Measurements from ENCODE around the gene MGAT4A.

The MGAT4A gene

GRCh38 chr2:98702127-98702802 lies 28.7 kb downstream of the MGAT4A start:
- DNase-seq (ENCODE audit: low spot score), result no peak
- no peak for TF ChIP-seq CTCF (conservative IDR thresholded peaks at IDR 0.05; ENCODE audit: low read depth)
- ChIA-PET CTCF (no interaction called here), POLR2A (ENCODE audit: low non-redundant PET) (no interaction called here)
- H3K27ac ChIP-seq, result no peak overlapping the region

GRCh38 chr2:98701230-98701629 lies 29.7 kb downstream of the MGAT4A start:
- no peak for DNase-seq (ENCODE audit: low spot score)
- no peak overlapping the region for H3K27ac ChIP-seq
- ChIA-PET POLR2A (ENCODE audit: low non-redundant PET) (no interaction called here), CTCF (interaction anchor here (0.7 kb wide), 3 partner anchors 14 to 185 kb away, joined by 3 to 4 read pairs (median 3); no protein-coding TSS in a partner anchor)
- TF ChIP-seq CTCF (conservative IDR thresholded peaks at IDR 0.05; ENCODE audit: low read depth), result no peak

- ChIA-PET POLR2A (ENCODE audit: low non-redundant PET) (no interaction called here), CTCF (no interaction called here)
- no peak for DNase-seq (ENCODE audit: low spot score)
- H3K27ac ChIP-seq, result no peak overlapping the region
- no peak for TF ChIP-seq CTCF (conservative IDR thresholded peaks at IDR 0.05; ENCODE audit: low read depth)
Measured at GRCh38 chr2:98698896-98699295, 32.0 kb downstream of the MGAT4A start.

- no peak overlapping the region for H3K27ac ChIP-seq
- ChIA-PET POLR2A (ENCODE audit: low non-redundant PET) (no interaction called here), CTCF (no interaction called here)
- no peak for DNase-seq (ENCODE audit: low spot score)
- no peak for TF ChIP-seq CTCF (conservative IDR thresholded peaks at IDR 0.05; ENCODE audit: low read depth)
Measured at GRCh38 chr2:98697651-98698337, 33.1 kb downstream of the MGAT4A start.

GRCh38 chr2:98696200-98696599 lies 34.7 kb downstream of the MGAT4A start:
- CTCF ChIA-PET, result no interaction called here

GRCh38 chr2:98695255-98695654 lies 35.7 kb downstream of the MGAT4A start:
- no peak for TF ChIP-seq CTCF (conservative IDR thresholded peaks at IDR 0.05; ENCODE audit: low read depth)
- ChIA-PET POLR2A (ENCODE audit: low non-redundant PET) (no interaction called here), CTCF (no interaction called here)
- DNase-seq (ENCODE audit: low spot score), result no peak
- no peak overlapping the region for H3K27ac ChIP-seq

More at GRCh38 chr2:98696200-98696599, 34.7 kb downstream of the MGAT4A start:
- TF ChIP-seq CTCF (conservative IDR thresholded peaks at IDR 0.05; ENCODE audit: low read depth), result no peak
- H3K27ac ChIP-seq, result no peak overlapping the region
- POLR2A ChIA-PET (ENCODE audit: low non-redundant PET), result no interaction called here
- DNase-seq (ENCODE audit: low spot score), result no peak
